Stimulated activated CD4-positive, alpha-beta T cell treated with anti-CD3 and anti-CD28 coated beads, Interleukin-1b, Interleukin-23, amount 100 ng/mL, for 1 hour (primary cell): ENCODE data around the gene LAIR1.
"Not testable (repeated sequence)": the region's sequence is repeated elsewhere in the genome, so short reads cannot be mapped to it uniquely, and the experiment has no call there.

Experiments
- DNase-seq, 2 donors: peaks; one replicate each; pipeline ENCODE4 v3.0.0-alpha.2; 2020; ENCODE audit warnings: low read depth in 2 of 2

Gene LAIR1

GRCh38 chr19:54376610-54377285 is 12.0 kb upstream of the LAIR1 start:
- no peak for DNase-seq

GRCh38 chr19:54375181-54375938 is 10.6 kb upstream of the LAIR1 start:
- not testable (repeated sequence) for DNase-seq

- DNase-seq, result no peak
Observed at GRCh38 chr19:54373781-54374631, 9.3 kb upstream of the LAIR1 start.

- DNase-seq, result not testable (repeated sequence)
Observed at GRCh38 chr19:54371453-54371852, 6.7 kb upstream of the LAIR1 start.

GRCh38 chr19:54370434-54370796 is 5.7 kb upstream of the LAIR1 start:
- peak in 1 of 2 donors; percentile 13 for DNase-seq

- DNase-seq, result not testable (repeated sequence)
Observed at GRCh38 chr19:54369688-54370433, 5.1 kb upstream of the LAIR1 start.

- no peak for DNase-seq
Observed at GRCh38 chr19:54369082-54369687, 4.5 kb upstream of the LAIR1 start.

- DNase-seq, result no peak
Observed at GRCh38 chr19:54366811-54367210, 2.1 kb upstream of the LAIR1 start.

GRCh38 chr19:54365798-54366197 is 1.1 kb upstream of the LAIR1 start:
- DNase-seq, result not testable (repeated sequence)

- DNase-seq, result not testable (repeated sequence)
Observed at GRCh38 chr19:54361680-54362422, 2.9 kb downstream of the LAIR1 start.

- peak; percentile 40 to 58 for DNase-seq
Observed at GRCh38 chr19:54359149-54359820, 5.4 kb downstream of the LAIR1 start.

- DNase-seq, result no peak
Observed at GRCh38 chr19:54357381-54357780, 7.3 kb downstream of the LAIR1 start.

GRCh38 chr19:54356444-54357056 is 8.2 kb downstream of the LAIR1 start:
- no peak for DNase-seq

GRCh38 chr19:54355675-54356074 is 9.1 kb downstream of the LAIR1 start:
- DNase-seq, result no peak

GRCh38 chr19:54354761-54355160 is 10.0 kb downstream of the LAIR1 start:
- DNase-seq, result no peak

- DNase-seq, result no peak
Observed at GRCh38 chr19:54352546-54352945, 12.2 kb downstream of the LAIR1 start.

GRCh38 chr19:54352041-54352440 is 12.7 kb downstream of the LAIR1 start:
- DNase-seq, result no peak

GRCh38 chr19:54351474-54351873 is 13.3 kb downstream of the LAIR1 start:
- no peak for DNase-seq

GRCh38 chr19:54345938-54346386 is 18.8 kb downstream of the LAIR1 start:
- DNase-seq, result no peak
